HG03280 (cell line): Measurements from ENCODE around the gene H2BK1.

ENCODE experiments used
- ATAC-seq: cut with Tn5 transposase; IDR thresholded peaks from one replicate; pipeline ENCODE4 v1.9.1; 2021; ENCODE audit warnings: mild to moderate bottlenecking, moderate library complexity; ENCODE audit not compliant: unreplicated experiment

The H2BK1 gene

DNA sequence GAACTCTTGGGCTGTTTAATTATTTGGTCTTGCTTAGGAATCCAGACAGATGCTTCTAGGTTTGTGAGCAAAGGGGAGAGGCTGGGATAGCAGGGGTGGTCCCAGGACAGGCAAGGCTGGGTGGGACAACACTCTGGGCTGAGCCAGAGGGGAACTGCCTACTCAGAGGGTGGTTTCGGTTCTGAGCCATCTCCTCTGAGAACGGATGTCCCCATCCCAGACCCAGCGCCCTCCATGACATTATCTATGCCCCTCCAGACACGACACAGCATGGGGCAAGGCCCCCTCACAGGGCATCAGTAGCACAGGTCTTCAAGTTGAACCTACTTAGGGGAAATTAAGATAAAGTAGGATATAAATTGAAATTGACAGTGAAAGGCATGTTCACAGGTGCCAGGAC lies 30.3 kb downstream of the H2BK1 start:
- no peak for ATAC-seq

- ATAC-seq = no peak
Observed at GRCh38 chr7:151179287-151179860, 30.9 kb downstream of the H2BK1 start.

GRCh38 chr7:151178831-151179230 lies 31.5 kb downstream of the H2BK1 start:
- ATAC-seq = no peak

DNA sequence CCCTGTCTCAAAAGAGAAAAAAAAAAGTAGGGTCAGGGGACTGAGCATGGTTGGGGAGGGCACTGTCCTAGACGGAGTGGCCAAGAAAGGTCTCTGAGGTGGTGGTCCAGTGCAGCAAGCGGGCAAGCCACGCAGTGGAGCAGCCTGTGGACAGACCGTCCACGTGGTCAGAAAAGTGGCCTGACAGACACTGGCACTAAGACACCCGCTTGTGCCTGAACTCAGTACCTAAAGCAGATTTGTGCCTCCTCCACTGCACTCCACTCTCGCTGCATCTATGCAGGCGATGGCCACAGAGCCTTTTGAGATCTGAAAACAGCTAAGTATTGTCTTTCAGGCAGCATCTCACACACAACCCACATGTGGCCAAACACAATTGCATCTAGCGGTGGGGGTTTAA lies 32.1 kb downstream of the H2BK1 start:
- no peak for ATAC-seq

DNA sequence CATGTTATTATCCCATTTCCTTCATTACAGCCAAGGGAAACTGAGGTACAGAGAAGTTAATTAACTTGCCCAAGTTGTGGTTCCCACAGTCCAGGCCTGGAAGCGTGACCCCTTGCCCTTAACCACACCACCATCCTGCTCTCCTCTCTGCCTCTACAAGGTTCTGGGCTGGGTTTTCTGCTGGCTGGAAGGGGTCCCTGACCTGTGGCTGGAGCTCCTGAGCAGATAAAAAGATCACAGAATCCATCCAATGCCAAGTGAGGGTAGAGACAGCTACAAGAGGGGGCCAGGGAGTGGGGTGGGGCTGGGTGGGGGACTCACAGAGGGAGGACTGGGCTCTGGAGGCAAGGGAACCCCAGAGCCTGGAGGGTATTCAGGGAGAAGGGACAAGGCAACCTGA lies 33.0 kb downstream of the H2BK1 start:
- no peak for ATAC-seq

DNA sequence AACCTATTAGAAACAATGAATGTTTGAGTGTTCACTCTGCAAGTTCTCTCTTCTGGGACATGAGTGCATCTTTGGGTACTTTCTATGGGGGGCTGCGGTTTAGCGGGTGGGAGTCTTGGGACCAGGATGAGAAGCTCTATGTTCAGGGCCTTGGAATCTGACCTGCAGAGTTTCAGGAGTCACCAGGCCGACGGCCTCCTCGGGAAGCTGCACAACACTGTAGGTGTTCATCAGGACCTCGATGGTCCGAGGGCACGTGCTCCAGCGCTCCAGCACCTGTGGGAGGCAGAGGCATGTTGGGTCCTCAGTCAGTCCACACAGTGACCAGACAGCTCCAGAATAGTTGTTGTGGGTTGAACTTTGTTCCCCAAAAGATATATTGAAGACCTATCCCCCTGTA lies 33.9 kb downstream of the H2BK1 start:
- ATAC-seq = no peak

- ATAC-seq = no peak
Observed at GRCh38 chr7:151175793-151176311, 34.4 kb downstream of the H2BK1 start.

DNA sequence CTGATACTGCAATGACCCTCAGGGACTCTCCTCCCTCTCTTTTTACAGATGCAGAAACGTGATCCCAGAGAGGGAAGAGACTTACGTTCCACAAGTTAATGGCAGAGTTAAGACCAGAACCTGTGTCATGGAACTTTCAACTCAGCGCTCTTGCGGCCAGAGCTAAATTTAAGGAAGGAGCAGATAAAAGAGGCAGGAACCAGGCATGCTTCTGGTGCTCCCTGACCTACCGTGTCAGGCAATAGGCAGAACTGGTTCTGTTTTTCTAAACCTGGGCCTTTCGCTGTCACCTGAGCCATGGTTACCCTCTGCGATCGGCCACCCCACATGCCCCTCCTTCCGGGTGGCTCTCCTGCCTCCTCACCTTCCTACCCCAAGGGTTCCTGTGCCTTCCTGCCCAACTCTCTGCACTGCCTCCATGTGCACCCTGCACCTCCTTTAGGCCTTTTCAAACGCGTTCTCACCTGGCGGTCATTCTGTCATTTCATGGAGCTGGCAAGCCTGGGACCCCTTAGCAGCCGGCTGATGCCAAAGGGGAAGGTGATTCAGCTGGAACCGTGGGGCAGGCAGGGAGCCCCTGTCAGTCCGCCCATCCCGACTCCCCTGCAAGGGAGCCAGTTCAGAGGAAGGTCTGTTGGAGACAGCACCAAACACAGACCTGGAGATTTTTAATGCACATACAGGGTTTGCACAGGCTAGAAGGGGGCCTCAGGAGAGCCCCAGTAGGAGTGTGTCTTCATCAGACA lies 35.1 kb downstream of the H2BK1 start:
- ATAC-seq = no peak

DNA sequence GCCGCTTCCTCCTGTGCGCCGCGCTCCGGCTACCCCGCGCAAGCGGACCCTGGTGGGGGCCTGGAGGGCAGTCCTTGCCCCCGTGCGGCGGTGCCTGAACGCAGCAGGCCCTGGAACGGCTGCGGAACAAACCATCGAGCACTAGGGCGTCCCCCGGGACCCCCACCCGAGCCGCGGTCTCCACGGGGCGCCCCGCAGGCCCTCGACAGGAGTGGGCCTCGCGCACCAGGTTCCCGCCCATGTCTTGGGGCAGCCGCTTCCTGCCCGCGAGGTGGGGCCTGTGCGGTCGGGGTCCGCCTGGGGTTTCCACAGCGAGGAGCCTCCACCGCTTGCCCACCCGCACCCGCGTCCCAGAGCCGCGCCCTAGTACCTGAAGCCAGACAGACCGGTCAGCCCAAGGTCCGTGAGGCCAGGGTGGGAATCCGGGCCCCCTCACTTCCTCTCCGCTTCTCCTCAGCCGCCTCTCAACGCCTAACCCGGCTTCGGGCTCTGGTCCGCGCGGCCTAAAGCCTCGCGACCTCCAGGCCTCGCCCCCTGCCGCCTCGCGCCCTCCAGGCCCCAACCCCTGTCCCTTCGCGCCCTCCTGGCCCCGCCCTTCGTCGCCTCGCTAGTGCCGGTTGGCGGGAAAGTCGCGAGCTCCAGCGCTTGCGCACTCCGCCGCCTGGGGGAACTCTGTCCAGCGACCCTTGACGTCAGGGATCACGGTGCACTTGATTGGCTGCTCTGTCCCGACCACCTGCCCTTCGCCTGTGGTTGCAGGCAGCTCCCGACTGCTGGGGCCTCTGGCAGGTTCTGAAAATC lies 35.8 kb downstream of the H2BK1 start:
- no peak for ATAC-seq

DNA sequence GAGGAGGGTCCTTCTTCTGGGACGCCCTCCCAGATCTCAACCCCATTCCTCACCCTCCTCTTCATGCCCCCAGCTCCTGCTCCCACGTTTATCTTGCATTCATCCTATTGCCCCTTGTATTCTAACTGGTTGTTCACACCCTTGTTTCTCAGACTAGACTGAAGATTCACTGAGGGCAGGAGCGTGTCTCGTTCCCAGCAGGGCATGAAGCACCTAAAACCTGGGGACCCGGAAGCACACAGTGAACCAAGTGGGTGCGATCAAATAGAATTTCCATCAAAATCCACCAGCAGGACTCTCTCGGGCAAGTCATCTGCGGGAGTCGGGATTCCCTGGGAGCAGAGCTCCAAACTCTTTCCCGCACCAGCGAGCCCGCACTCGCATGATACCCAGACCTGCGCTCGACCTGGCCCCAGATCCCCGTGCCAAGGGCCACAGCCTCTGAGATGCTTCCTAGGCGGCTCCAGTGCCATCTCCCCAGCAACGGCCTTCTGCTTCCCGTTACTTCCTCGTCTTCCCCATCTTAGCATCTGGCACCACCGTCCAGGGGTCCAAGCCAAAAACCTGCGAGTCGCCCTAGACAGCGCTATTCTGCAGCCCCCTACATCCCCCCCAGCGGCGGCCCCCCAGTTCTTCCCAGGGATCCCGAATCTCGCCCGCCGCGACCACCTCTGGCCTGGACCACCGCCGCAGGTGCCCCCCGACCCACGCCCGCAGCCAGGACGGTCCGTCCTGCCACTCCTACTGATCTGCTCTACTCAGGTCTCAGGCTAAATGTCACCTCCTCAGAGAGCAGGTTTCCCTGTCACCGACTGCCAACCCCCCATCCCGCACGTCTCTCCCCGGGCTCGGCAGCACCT lies 36.7 kb downstream of the H2BK1 start:
- no peak for ATAC-seq

DNA sequence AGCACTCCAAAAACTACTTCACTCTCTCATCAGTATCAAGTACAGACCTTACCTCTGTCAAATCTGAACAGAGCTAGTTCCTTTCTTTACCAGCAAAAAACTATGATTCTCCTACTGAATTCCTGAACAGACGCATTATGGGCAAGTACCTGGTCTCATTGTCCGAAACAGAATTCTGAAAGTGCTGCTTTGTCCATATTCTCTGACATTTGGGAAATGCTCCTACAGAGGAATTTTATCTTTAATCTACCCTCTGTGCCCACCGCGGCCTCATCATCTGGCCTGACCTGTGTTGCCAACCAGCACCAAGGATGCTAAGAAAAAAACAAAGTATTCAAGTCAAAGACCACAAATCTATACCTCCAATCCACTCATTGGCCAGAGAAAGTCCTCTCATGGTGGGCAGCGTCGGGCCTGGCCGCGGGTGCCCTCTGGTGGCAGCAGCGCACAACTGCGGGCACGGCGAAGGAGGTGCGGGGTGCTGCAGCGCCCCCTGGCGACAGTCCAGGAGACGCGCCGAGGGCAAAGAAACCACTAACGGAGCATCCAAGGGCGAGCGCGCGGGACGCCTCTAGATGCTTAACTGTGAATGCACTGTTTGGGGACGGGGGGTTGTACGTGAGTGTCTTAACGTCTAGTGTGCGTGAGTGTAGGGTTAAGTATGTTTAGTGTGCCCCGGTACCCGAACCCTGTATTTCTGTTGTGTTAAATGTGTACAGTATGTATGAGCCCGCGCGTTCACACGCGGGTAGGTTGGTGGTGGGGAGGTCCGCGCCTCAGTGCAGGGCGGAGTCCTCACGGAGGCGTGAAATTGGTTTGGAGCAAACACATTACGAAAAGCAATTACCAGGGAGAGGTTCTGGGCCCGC lies 37.8 kb downstream of the H2BK1 start:
- ATAC-seq = peak; percentile 76

DNA sequence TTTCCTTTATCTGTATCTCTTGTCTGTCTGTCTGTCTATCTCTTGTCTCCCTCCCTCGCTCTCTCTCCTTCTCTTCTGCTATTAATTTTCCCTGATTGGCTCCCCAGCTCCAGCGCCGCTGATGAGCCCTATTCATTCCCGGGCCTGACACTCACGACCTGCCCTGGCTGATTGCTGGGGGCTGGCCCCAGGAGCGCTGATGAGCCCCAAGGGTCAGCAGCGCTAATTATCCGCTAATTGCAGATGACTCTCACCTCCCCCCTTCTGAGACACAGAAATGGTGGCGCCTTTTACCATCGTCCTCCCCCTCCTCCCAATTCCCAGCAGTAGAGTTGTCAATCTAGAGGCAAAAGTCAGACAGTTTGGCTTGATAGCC lies 41.5 kb downstream of the H2BK1 start:
- ATAC-seq = no peak

- no peak for ATAC-seq
Observed at GRCh38 chr7:151168003-151168786, 42.1 kb downstream of the H2BK1 start.

GRCh38 chr7:151167197-151167961 lies 42.9 kb downstream of the H2BK1 start, which contains the start of gene GBX1:
Gene GBX1 (minus strand): TSS chr7:151167694. CDS start chr7:151167548, 146 bp downstream.
- no peak for ATAC-seq

- no peak for ATAC-seq
Observed at GRCh38 chr7:151166629-151167196, 43.6 kb downstream of the H2BK1 start.

GRCh38 chr7:151161757-151162156 lies 48.5 kb downstream of the H2BK1 start:
- ATAC-seq = no peak
